Endothelial cell (in vitro differentiated cells): ENCODE data around the gene SLC25A15. TPM values are rescaled to one million over a fixed set of nuclear protein-coding genes. Genes with fewer than 3 reads are reported as not detected.

Experiments used
- DNase-seq: peaks from one replicate; pipeline ENCODE4 v3.0.0; 2021; ENCODE audit warnings: low spot score
- H3K27ac Mint-ChIP-seq: one replicate; pipeline ENCODE4 v1.8.0; 2021; ENCODE audit warnings: mixed read lengths, inconsistent platforms; ENCODE audit not compliant: unreplicated experiment
- H3K27me3 Mint-ChIP-seq: one replicate; pipeline ENCODE4 v1.8.0; 2021; ENCODE audit warnings: mild to moderate bottlenecking, moderate library complexity, mixed read lengths, inconsistent platforms; ENCODE audit not compliant: unreplicated experiment
- H3K36me3 Mint-ChIP-seq: one replicate; pipeline ENCODE4 v1.8.0; 2021; ENCODE audit warnings: mild to moderate bottlenecking, low read depth, mixed read lengths, inconsistent platforms; ENCODE audit not compliant: unreplicated experiment
- H3K4me1 Mint-ChIP-seq: one replicate; pipeline ENCODE4 v1.8.0; 2021; ENCODE audit warnings: mild to moderate bottlenecking, mixed read lengths, inconsistent platforms; ENCODE audit not compliant: unreplicated experiment
- H3K4me3 Mint-ChIP-seq: one replicate; pipeline ENCODE4 v1.8.0; 2021; ENCODE audit warnings: mild to moderate bottlenecking, mixed read lengths, inconsistent platforms; ENCODE audit not compliant: unreplicated experiment
- H3K9me3 Mint-ChIP-seq: one replicate; pipeline ENCODE4 v1.8.0; 2021; ENCODE audit warnings: mixed read lengths, inconsistent platforms; ENCODE audit not compliant: unreplicated experiment
- CTCF ChIP-seq: fragments of 200-600 bp; sonication (generic); IDR thresholded peaks from one replicate; pipeline ENCODE4 v1.5.0; 2021; ENCODE audit warnings: antibody characterized with exemption; ENCODE audit not compliant: unreplicated experiment
- total RNA-seq: library from RNA; stranded (reverse); fragmentation: NEBNext Ultra II Directional; extraction: Animal tissue kit (Norgen Biotek cat#: 25700); gene quantifications from one replicate; pipeline ENCODE4 v1.2.1, GENCODE V29; 2021; ENCODE audit not compliant: unreplicated experiment

SLC25A15 gene
- total RNA-seq, 1 donor from 2014 or later, result 7.6 TPM

- TF ChIP-seq CTCF, result no peak
- Mint-ChIP-seq H3K9me3 (no peaks in the 10 kb centered on the region), H3K36me3 (no peaks in the 10 kb centered on the region), H3K27ac (no peak overlapping the region), H3K27me3 (peaks cover 1% of the 10 kb centered on the region), H3K4me1 (no peaks in the 10 kb centered on the region), H3K4me3 (no peak overlapping the region)
- DNase-seq, result no peak
These were observed 5.3 kb downstream of the SLC25A15 start for GRCh38 chr13:40794414-40795368.

GRCh38 chr13:40796649-40797048, 7.2 kb downstream of the SLC25A15 start:
- H3K9me3 Mint-ChIP-seq, result no peaks in the 10 kb centered on the region
- DNase-seq, result no peak
- no peak for TF ChIP-seq CTCF
- no peak overlapping the region for H3K4me3 Mint-ChIP-seq
- H3K4me1 Mint-ChIP-seq, result no peaks in the 10 kb centered on the region
- no peaks in the 10 kb centered on the region for H3K27me3 Mint-ChIP-seq
- no peaks in the 10 kb centered on the region for H3K36me3 Mint-ChIP-seq
- H3K27ac Mint-ChIP-seq, result no peak overlapping the region

- Mint-ChIP-seq H3K27ac (no peak overlapping the region), H3K36me3 (no peaks in the 10 kb centered on the region), H3K4me1 (no peaks in the 10 kb centered on the region), H3K9me3 (no peaks in the 10 kb centered on the region), H3K4me3 (no peak overlapping the region), H3K27me3 (no peaks in the 10 kb centered on the region)
- DNase-seq, result no peak
- no peak for TF ChIP-seq CTCF
These were observed 9.0 kb downstream of the SLC25A15 start for GRCh38 chr13:40798380-40798779.

GRCh38 chr13:40799508-40799907, 10.1 kb downstream of the SLC25A15 start:
- Mint-ChIP-seq H3K9me3 (no peaks in the 10 kb centered on the region), H3K4me3 (no peak overlapping the region), H3K4me1 (no peaks in the 10 kb centered on the region), H3K36me3 (no peaks in the 10 kb centered on the region), H3K27ac (no peak overlapping the region), H3K27me3 (peaks cover 3% of the 10 kb centered on the region)
- no peak for TF ChIP-seq CTCF
- DNase-seq, result no peak

GRCh38 chr13:40800559-40800958, 11.1 kb downstream of the SLC25A15 start:
- no peaks in the 10 kb centered on the region for H3K4me1 Mint-ChIP-seq
- H3K9me3 Mint-ChIP-seq, result no peaks in the 10 kb centered on the region
- no peaks in the 10 kb centered on the region for H3K36me3 Mint-ChIP-seq
- no peak for TF ChIP-seq CTCF
- no peak overlapping the region for H3K27ac Mint-ChIP-seq
- no peak overlapping the region for H3K4me3 Mint-ChIP-seq
- H3K27me3 Mint-ChIP-seq, result peaks cover 3% of the 10 kb centered on the region
- no peak for DNase-seq
